Measurements from ENCODE around the gene DPP6. TPM values are rescaled to one million over a fixed set of nuclear protein-coding genes. Genes with fewer than 3 reads are reported as not detected.

Gene DPP6
- polyA plus RNA-seq, 1 of the 3 experiments (the other 2 are of a cell fraction): not detected

- H4K20me1 ChIP-seq (ENCODE audit: insufficient read depth): no peaks in the 10 kb centered on the region
- no peak for DNase-seq
- peaks cover 4% of the 10 kb centered on the region; the same call in 1 of the 2 replicates for H3K9me3 ChIP-seq
- POLR2A ChIA-PET: interaction anchor here (0.6 kb wide), 1 partner anchor 1914 kb away, joined by 4 read pairs; no protein-coding TSS in a partner anchor
- no peaks in the 10 kb centered on the region for H3K79me2 ChIP-seq (ENCODE audit: insufficient read depth)
- no peak overlapping the region for H2AFZ ChIP-seq (ENCODE audit: low read depth)
- H3K27me3 ChIP-seq (ENCODE audit: insufficient read depth): no peaks in the 10 kb centered on the region
- no peaks in the 10 kb centered on the region for H3K36me3 ChIP-seq (replicated peaks in 1 of 2; ENCODE audit: control insufficient read depth in 1 of 2, insufficient read depth in 2 of 2, low read length in 1 of 2)
- H3K4me1 ChIP-seq (ENCODE audit: control insufficient read depth in 1 of 2, insufficient read depth in 2 of 2, low read depth in 1 of 2, low read length in 1 of 2): no peaks in the 10 kb centered on the region
- H3K4me2 ChIP-seq: no peak overlapping the region
- H3F3A ChIP-seq (replicated peaks; ENCODE audit: insufficient read depth): no peaks in the 10 kb centered on the region
- TF ChIP-seq ELF1 (IDR thresholded peaks at IDR 0.05) (no peak), EZH2phosphoT487 (IDR thresholded peaks at IDR 0.05; ENCODE audit: borderline replicate concordance, low read depth) (no peak), SIN3A (IDR thresholded peaks at IDR 0.05; ENCODE audit: borderline replicate concordance, low read depth, low read length) (no peak), CTCF (IDR thresholded peaks at IDR 0.05) (no peak), TEAD4 (IDR thresholded peaks at IDR 0.05; ENCODE audit: borderline replicate concordance, insufficient read depth) (no peak), USF1 (IDR thresholded peaks at IDR 0.05; ENCODE audit: borderline replicate concordance, low read depth) (no peak)
- no peak overlapping the region for H3K27ac ChIP-seq (ENCODE audit: low read depth in 2 of 2, low read length in 1 of 2)
- CTCF ChIA-PET: interaction anchor here (0.9 to 1.3 kb wide), 4 partner anchors 18 to 260 kb away, joined by 3 to 4 read pairs (median 3); no protein-coding TSS in a partner anchor
- 40% methylated on average over 9 of the region's 9 CpGs for WGBS (ENCODE audit: low lambda C conversion rate)
- no peak overlapping the region for H3K4me3 ChIP-seq (ENCODE audit: low read depth in 2 of 2, low read length in 1 of 2)
- H3K9me2 ChIP-seq: no peaks in the 10 kb centered on the region
- H3K9ac ChIP-seq: no peak overlapping the region
These were observed 272.0 kb downstream of the DPP6 start for GRCh38 chr7:154324196-154324595.

GRCh38 chr7:154326421-154326820 lies 274.2 kb downstream of the DPP6 start:
- Histone ChIP-seq H2AFZ (ENCODE audit: low read depth) (no peak overlapping the region), H3K4me2 (no peak overlapping the region), H3K9me3 (peaks cover 4% of the 10 kb centered on the region; the same call in 1 of the 2 replicates), H3K4me1 (ENCODE audit: control insufficient read depth in 1 of 2, insufficient read depth in 2 of 2, low read depth in 1 of 2, low read length in 1 of 2) (peaks cover 0 to 7% of the 10 kb centered on the region in 2 experiments; a peak in 1 of 4 replicates), H3K9me2 (no peaks in the 10 kb centered on the region), H3K79me2 (ENCODE audit: insufficient read depth) (no peaks in the 10 kb centered on the region), H3F3A (replicated peaks; ENCODE audit: insufficient read depth) (no peaks in the 10 kb centered on the region), H3K27ac (ENCODE audit: low read depth in 2 of 2, low read length in 1 of 2) (no peak overlapping the region), H3K36me3 (replicated peaks in 1 of 2; ENCODE audit: control insufficient read depth in 1 of 2, insufficient read depth in 2 of 2, low read length in 1 of 2) (no peaks in the 10 kb centered on the region), H4K20me1 (ENCODE audit: insufficient read depth) (no peaks in the 10 kb centered on the region), H3K27me3 (ENCODE audit: insufficient read depth) (no peaks in the 10 kb centered on the region), H3K9ac (no peak overlapping the region), H3K4me3 (ENCODE audit: low read depth in 2 of 2, low read length in 1 of 2) (no peak overlapping the region)
- DNase-seq: no peak
- CTCF ChIA-PET: no interaction called here
- WGBS (ENCODE audit: low lambda C conversion rate): 9% methylated on average over 3 of the region's 3 CpGs
- POLR2A ChIA-PET: no interaction called here
- TF ChIP-seq ZBTB33 (IDR thresholded peaks at IDR 0.05; ENCODE audit: borderline replicate concordance, low read depth): no peak
- no peak for TF ChIP-seq CTCF (IDR thresholded peaks at IDR 0.05)
- no peak for TF ChIP-seq JUND (IDR thresholded peaks at IDR 0.05)
- no peak for TF ChIP-seq RCOR1 (IDR thresholded peaks at IDR 0.05; ENCODE audit: low read length)
- no peak for TF ChIP-seq USF2 (IDR thresholded peaks at IDR 0.05; ENCODE audit: borderline replicate concordance, low read depth, low read length)
- TF ChIP-seq IRF3 (IDR thresholded peaks at IDR 0.05; ENCODE audit: low read depth, low read length): no peak
- no peak for TF ChIP-seq POLR2AphosphoS5 (IDR thresholded peaks at IDR 0.05; ENCODE audit: low read depth, low read length)
- no peak for TF ChIP-seq GABPA (IDR thresholded peaks at IDR 0.05; ENCODE audit: low read depth)
- TF ChIP-seq MAX (IDR thresholded peaks at IDR 0.05; ENCODE audit: low read depth): no peak
- TF ChIP-seq MEF2A (IDR thresholded peaks at IDR 0.05; ENCODE audit: borderline replicate concordance, low read depth): no peak
- TF ChIP-seq RAD21 (IDR thresholded peaks at IDR 0.05; ENCODE audit: low read length): no peak
- TF ChIP-seq FOXM1 (IDR thresholded peaks at IDR 0.05; ENCODE audit: low read depth): no peak
- no peak for TF ChIP-seq TEAD4 (IDR thresholded peaks at IDR 0.05; ENCODE audit: borderline replicate concordance, insufficient read depth)
